HG03575 (cell line): Measurements from ENCODE around the gene PPID.
"Not testable (repeated sequence)": the region's sequence is repeated elsewhere in the genome, so short reads cannot be mapped to it uniquely, and the experiment has no call there.

Experiments
- ATAC-seq: cut with Tn5 transposase; IDR thresholded peaks from one replicate; pipeline ENCODE4 v1.9.1; 2021; ENCODE audit not compliant: unreplicated experiment, insufficient number of reproducible peaks, low FRiP score; ENCODE audit errors: extremely low read depth

The PPID gene

DNA sequence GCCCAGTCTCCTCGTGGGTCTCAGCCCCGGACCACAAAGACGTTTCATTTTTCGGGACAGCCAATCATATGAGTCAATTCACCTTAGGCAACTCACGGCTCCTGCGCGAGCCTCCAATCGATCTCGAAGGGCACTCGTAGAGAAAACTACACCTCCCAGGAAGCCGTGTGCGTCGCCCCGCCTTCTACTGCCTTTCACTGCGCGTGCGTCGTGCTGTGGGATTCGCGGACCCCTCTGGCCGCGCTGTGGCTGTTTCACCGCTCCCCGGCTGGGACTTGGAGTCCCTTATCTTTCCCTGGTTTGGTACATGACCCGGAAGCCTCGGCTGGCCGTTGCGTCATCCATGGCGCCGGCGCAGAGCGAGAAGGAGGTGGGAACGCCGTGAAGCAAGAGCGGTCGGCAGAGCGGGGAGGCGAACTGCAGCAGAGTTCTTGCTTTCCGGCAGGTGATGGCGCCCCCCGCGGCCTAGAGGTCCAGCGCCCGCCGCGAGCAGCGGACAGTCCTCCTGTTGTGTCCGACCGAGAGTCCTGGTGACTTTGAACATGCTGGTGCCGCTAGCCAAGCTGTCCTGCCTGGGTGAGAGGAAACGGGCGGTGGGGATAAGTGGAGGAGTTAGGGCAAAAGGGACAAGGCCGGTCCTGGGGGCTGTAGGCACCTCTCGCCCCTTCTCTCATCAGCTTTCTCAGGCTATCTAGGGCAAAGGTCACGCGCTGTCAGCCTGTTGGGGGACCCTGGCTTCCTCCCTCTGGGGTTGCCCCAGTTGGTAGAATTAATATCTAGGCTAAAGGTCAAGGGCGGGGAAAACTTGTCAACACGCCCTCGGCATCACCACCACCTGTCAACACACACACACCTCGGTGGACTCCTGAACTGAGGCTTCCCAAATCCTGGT, 51.0 kb downstream of the PPID start, which contains the start of gene ETFDH:
TSS of gene ETFDH (plus strand) at position 382 of the 892 bp plus-strand sequence. CDS start at position 543, 161 bp downstream.
- ATAC-seq = peak; percentile 82

- no peak for ATAC-seq
Observed at GRCh38 chr4:158671665-158671914, 51.6 kb downstream of the PPID start, which contains the start of gene C4orf46. Gene C4orf46 (minus strand): TSS chr4:158671887. CDS start chr4:158671801, 86 bp downstream.

DNA sequence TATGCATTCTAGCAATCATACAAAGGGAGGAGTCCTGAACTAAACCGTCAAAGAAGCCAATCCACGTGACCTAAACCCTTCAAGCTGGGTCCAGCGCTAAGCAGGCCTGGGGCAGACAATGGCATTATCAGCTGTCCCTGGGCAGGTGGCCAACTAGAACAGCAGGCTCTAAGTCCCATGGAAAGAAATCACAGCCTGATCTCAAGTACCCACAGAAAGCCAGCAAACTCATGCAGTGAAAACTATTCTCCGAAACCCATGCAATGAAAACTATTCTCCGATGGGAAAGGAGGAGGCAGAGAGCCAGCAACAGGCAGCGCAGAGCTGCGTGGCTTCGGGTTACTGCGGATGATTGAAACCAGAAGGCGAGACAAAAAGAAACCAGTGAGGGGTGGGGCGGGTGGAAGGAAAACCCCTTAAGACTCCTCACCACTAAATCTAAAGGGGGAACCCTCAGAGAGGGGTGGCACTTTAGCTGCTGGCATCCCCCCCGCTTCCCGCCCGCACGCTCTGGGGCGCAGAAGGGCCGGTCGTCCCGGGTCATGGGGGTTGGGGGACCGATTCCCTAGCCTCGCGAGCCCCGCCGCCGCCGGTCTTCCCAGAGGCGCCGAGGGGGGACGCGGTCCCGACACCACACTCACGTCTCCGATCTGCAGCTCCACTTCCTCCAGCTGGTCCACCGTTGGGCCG, 52.1 kb downstream of the PPID start:
- no peak for ATAC-seq

DNA sequence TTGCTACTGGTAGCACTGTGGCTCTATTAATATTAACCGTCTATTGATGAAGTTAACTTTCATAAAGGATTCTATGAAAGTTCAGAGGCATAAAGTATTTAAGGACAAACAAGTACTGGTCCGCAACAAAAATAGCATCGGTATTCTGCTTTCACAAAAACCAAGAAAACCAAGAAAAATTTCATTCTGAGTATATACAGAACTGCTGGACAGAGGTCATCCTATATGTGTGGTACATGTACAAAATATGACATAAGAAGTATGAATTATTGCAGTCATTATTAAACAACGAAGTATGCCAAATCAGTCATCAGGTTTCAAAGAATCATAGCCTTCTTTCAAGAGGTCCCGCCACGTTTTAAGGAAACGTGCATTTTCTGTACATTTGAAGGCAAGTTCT, 53.9 kb downstream of the PPID start:
- no peak for ATAC-seq

- no peak for ATAC-seq
Observed at GRCh38 chr4:158667651-158668198, 55.5 kb downstream of the PPID start.

- ATAC-seq = no peak
Observed at GRCh38 chr4:158666892-158667291, 56.3 kb downstream of the PPID start.

GRCh38 chr4:158664806-158665205, 58.4 kb downstream of the PPID start:
- no peak for ATAC-seq

GRCh38 chr4:158663707-158664625, 59.2 kb downstream of the PPID start:
- not testable (repeated sequence) for ATAC-seq

DNA sequence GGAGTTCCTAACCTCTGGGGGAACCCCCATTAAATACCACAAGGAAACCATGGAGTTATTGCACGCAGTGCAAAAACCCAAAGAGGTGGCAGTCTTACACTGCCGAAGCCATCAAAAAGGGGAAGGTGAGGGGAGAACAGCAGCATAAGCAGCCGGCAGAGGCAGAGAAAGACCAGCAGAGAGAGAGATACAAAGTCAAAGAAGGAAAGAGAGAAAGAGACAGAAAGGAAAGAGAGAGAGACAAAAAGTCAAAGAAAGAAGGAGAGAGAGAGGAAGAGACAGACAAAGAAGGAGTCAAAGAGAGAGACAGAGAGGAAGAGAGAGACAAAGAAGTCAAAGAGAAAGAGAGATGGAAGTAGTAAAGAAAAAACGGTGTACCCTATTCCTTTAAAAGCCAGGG, 59.9 kb downstream of the PPID start:
- not testable (repeated sequence) for ATAC-seq
